Neuronal stem cell (in vitro differentiated cells): ENCODE results near the gene HOXC9.

Experiments
- DNase-seq: peaks from one replicate; pipeline ENCODE4 v3.0.0-alpha.2; 2013; ENCODE audit warnings: low spot score
- H2AFZ ChIP-seq: one replicate; pipeline ENCODE4 v1.6.1; 2013; ENCODE audit warnings: mild to moderate bottlenecking, low read length, inconsistent platforms
- H2AK5ac ChIP-seq: 2 replicates; pipeline ENCODE4 v1.6.1; 2013; ENCODE audit warnings: low read depth, mild to moderate bottlenecking, inconsistent platforms, low read length, moderate library complexity, mixed read lengths
- H2BK120ac ChIP-seq: 2 replicates; pipeline ENCODE4 v1.6.1; 2013; ENCODE audit warnings: low read depth, mild to moderate bottlenecking, inconsistent platforms, low read length, moderate library complexity, mixed read lengths
- H2BK12ac ChIP-seq: one replicate; pipeline ENCODE4 v1.6.1; 2013; ENCODE audit warnings: low read length, inconsistent platforms
- H2BK15ac ChIP-seq: 2 replicates; pipeline ENCODE4 v1.6.1; 2013; ENCODE audit warnings: mild to moderate bottlenecking, low read length, inconsistent platforms, mixed read lengths
- H2BK5ac ChIP-seq: one replicate; pipeline ENCODE4 v1.6.1; 2013; ENCODE audit warnings: inconsistent platforms, mild to moderate bottlenecking, low read length, moderate library complexity
- H3K14ac ChIP-seq: one replicate; pipeline ENCODE4 v1.6.1; 2013; ENCODE audit warnings: low read length, inconsistent platforms
- H3K18ac ChIP-seq: 2 replicates; pipeline ENCODE4 v1.6.1; 2013; ENCODE audit warnings: low read length, inconsistent platforms
- H3K23ac ChIP-seq: 2 replicates; pipeline ENCODE4 v1.6.1; 2013; ENCODE audit warnings: low read depth, mild to moderate bottlenecking, mixed read lengths, low read length, inconsistent platforms; ENCODE audit not compliant: poor library complexity
- H3K27ac ChIP-seq: replicated peaks from 3 replicates; pipeline ENCODE4 v1.5.1; 2013; ENCODE audit warnings: low read length, inconsistent platforms
- H3K27me3 ChIP-seq, 3 experiments: 2 replicates each; pipeline ENCODE4 v1.6.1; 2013; ENCODE audit warnings: low read length in 3 of 3, mild to moderate bottlenecking in 2 of 3, inconsistent platforms in 1 of 3, low read depth in 1 of 3, mixed read lengths in 1 of 3, moderate library complexity in 1 of 3; ENCODE audit not compliant: control insufficient read depth in 3 of 3, insufficient read depth in 3 of 3
- H3K36me3 ChIP-seq, 2 donors: replicated peaks in 1 of 2; 2 replicates each; pipeline ENCODE4 v1.6.1; 2013; ENCODE audit warnings: low read length in 2 of 2; ENCODE audit not compliant: control insufficient read depth in 2 of 2, insufficient read depth in 2 of 2
- H3K4ac ChIP-seq: 2 replicates; pipeline ENCODE4 v1.6.1; 2013; ENCODE audit warnings: inconsistent platforms, mild to moderate bottlenecking, low read length, moderate library complexity
- H3K4me1 ChIP-seq, 2 donors: 1 replicate in 1 of 2; 2 replicates in 1 of 2; pipeline ENCODE4 v1.6.1; 2013; ENCODE audit warnings: low read length in 2 of 2, low read depth in 1 of 2; ENCODE audit not compliant: control insufficient read depth in 2 of 2, insufficient read depth in 1 of 2
- H3K4me2 ChIP-seq: one replicate; pipeline ENCODE4 v1.6.1; 2013; ENCODE audit warnings: mild to moderate bottlenecking, low read length, inconsistent platforms; ENCODE audit not compliant: insufficient read depth, poor library complexity, severe bottlenecking
- H3K4me3 ChIP-seq, 2 donors: 2 replicates each; pipeline ENCODE4 v1.5.1; 2013; ENCODE audit warnings: low read length in 2 of 2, mild to moderate bottlenecking in 2 of 2, inconsistent platforms in 1 of 2, moderate library complexity in 1 of 2
- H3K79me1 ChIP-seq: one replicate; pipeline ENCODE4 v1.6.1; 2013; ENCODE audit warnings: low read depth, mild to moderate bottlenecking, inconsistent platforms, low read length, moderate library complexity
- H3K9ac ChIP-seq: one replicate; pipeline ENCODE4 v1.6.1; 2013; ENCODE audit warnings: mild to moderate bottlenecking, low read depth, low read length, inconsistent platforms; ENCODE audit not compliant: poor library complexity
- H3K9me3 ChIP-seq, 2 donors: replicated peaks in 1 of 2; 2 replicates each; pipeline versions ENCODE3 to v1.6.1; 2013; ENCODE audit warnings: low read length in 2 of 2, mild to moderate bottlenecking in 2 of 2, inconsistent platforms in 1 of 2, low read depth in 1 of 2, mixed read lengths in 1 of 2, moderate library complexity in 1 of 2; ENCODE audit not compliant: control insufficient read depth in 2 of 2, insufficient read depth in 1 of 2
- H4K8ac ChIP-seq: one replicate; pipeline ENCODE4 v1.6.1; 2013; ENCODE audit warnings: low read depth, mild to moderate bottlenecking, inconsistent platforms, low read length, moderate library complexity
- H4K91ac ChIP-seq: one replicate; pipeline ENCODE4 v1.6.1; 2013; ENCODE audit warnings: low read length, low read depth, mild to moderate bottlenecking, inconsistent platforms; ENCODE audit not compliant: poor library complexity
- WGBS, 2 donors: extraction: QIAGEN DNeasy Blood & Tissue Kit; methylation state at CpG; one replicate each; pipeline ENCODE4 v1.1.7; 2013; ENCODE audit warnings: missing lambda C conversion rate in 2 of 2, mixed read lengths in 1 of 2; ENCODE audit not compliant: insufficient read length in 2 of 2, insufficient replicate concordance in 1 of 2; ENCODE audit errors: extremely low coverage in 2 of 2; 5-methylcytosine and 5-hydroxymethylcytosine counted together

Gene HOXC9

DNA sequence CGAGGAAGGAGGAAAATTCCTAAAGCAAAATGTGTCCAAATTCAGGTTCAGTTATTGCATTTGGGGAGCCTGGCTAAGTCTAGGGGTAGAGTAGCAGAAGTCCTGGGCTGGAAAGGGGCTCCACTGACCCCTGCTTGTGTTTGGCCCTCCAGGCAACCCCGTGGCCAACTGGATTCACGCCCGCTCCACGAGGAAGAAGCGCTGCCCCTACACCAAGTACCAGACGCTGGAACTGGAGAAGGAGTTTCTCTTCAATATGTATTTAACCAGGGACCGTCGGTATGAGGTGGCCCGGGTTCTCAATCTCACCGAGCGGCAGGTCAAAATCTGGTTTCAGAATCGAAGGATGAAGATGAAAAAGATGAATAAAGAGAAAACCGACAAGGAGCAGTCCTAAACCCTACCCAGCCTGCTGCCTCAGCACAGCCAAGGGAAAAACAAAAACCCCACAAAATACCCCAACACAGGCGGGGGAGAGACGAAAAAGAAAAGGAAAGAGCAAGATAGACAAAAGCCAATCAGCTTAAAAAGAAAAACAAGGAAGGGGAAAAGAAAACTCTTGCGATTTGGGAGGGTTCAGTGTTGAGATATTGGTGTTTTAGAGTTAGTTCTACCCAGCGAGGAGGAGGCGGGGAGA, 2.4 kb downstream of the HOXC9 start:
- no peak overlapping the region for H4K91ac ChIP-seq
- no peak overlapping the region for H2AFZ ChIP-seq
- H4K8ac ChIP-seq, result no peak overlapping the region
- no peaks in the 10 kb centered on the region for H3K4me1 ChIP-seq
- no peaks in the 10 kb centered on the region for H3K79me1 ChIP-seq
- no peak overlapping the region for H3K18ac ChIP-seq
- H2BK120ac ChIP-seq, result no peak overlapping the region
- WGBS, 2 donors, result no CpG with 5 or more reads among the region's 19 CpGs
- no peak overlapping the region for H3K14ac ChIP-seq
- H2AK5ac ChIP-seq, result no peak overlapping the region
- H3K36me3 ChIP-seq, result no peaks in the 10 kb centered on the region
- H2BK15ac ChIP-seq, result no peak overlapping the region
- H3K4me2 ChIP-seq, result no peak overlapping the region
- no peak overlapping the region for H3K9ac ChIP-seq
- no peak for DNase-seq
- H3K4me3 ChIP-seq, result no peak overlapping the region
- H2BK5ac ChIP-seq, result no peak overlapping the region
- no peak overlapping the region for H2BK12ac ChIP-seq
- H3K27me3 ChIP-seq, result peaks cover 78 to 100% (median 100%) of the 10 kb centered on the region in 3 experiments
- peaks cover 0 to 2% of the 10 kb centered on the region in 2 donors for H3K9me3 ChIP-seq
- H3K4ac ChIP-seq, result no peak overlapping the region
- H3K27ac ChIP-seq, result no peak overlapping the region
- no peak overlapping the region for H3K23ac ChIP-seq

DNA sequence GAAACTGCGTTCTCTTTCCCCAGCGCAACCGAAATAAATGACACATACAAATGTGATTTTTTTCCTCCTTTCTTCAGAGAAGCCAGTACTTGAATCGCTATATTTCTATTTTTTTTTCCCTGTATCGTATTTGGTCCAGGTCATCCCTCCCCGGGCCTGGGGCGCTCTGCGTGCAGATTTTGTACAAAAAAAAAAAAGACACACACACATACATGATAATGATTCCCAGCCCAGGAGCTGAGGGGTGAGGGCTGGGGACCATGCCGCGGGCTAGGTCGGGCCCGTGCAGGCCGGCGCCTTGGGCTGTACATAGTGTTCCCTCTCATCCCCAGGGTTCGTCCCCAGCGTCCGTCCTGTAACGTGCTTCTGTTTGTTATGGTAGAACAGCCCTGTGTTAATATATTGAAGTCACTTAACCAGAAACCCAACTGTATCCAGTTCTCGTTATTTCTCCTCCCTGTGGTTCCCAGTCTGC, 3.0 kb downstream of the HOXC9 start:
- peaks cover 78 to 100% (median 100%) of the 10 kb centered on the region in 3 experiments for H3K27me3 ChIP-seq
- H4K8ac ChIP-seq, result no peak overlapping the region
- no peak overlapping the region for H2AFZ ChIP-seq
- no peak overlapping the region for H3K4me2 ChIP-seq
- no peak overlapping the region for H2BK5ac ChIP-seq
- H3K79me1 ChIP-seq, result no peaks in the 10 kb centered on the region
- H2BK120ac ChIP-seq, result no peak overlapping the region
- DNase-seq, result no peak
- no peak overlapping the region for H3K4me3 ChIP-seq
- H3K36me3 ChIP-seq, result no peaks in the 10 kb centered on the region
- no CpG with 5 or more reads among the region's 19 CpGs for WGBS, 2 donors
- no peak overlapping the region for H2BK12ac ChIP-seq
- no peak overlapping the region for H2AK5ac ChIP-seq
- no peak overlapping the region for H3K9ac ChIP-seq
- H3K27ac ChIP-seq, result no peak overlapping the region
- no peak overlapping the region for H3K14ac ChIP-seq
- no peak overlapping the region for H2BK15ac ChIP-seq
- H3K4me1 ChIP-seq, result no peaks in the 10 kb centered on the region
- H3K9me3 ChIP-seq, result peaks cover 0 to 2% of the 10 kb centered on the region in 2 donors
- H3K18ac ChIP-seq, result no peak overlapping the region
- no peak overlapping the region for H3K4ac ChIP-seq
- H4K91ac ChIP-seq, result no peak overlapping the region
- H3K23ac ChIP-seq, result no peak overlapping the region

DNA sequence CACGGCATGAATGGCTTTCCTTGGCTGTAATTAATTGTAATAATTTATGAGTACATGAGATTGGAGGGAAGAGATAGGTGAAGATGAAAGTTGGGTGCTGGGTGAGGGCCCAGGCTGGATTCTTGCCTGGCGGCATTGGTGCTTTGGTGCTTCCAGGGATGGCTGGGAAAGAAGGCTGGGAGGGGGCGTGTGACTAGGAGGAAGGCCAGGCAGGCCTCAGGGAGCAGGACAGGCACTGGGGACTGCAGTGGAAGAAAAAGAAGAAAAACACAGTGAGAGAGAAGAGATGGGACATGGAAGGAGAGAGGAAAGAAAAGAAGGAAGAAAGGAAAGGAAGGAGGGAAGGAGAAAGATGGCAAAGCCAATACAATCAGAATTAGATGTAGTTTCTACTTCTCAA, 3.7 kb downstream of the HOXC9 start:
- H3K4ac ChIP-seq, result no peak overlapping the region
- H3K27me3 ChIP-seq, result peaks cover 77 to 100% (median 99%) of the 10 kb centered on the region in 3 experiments
- no peak overlapping the region for H2AK5ac ChIP-seq
- H2BK15ac ChIP-seq, result no peak overlapping the region
- no peak overlapping the region for H4K91ac ChIP-seq
- H3K9ac ChIP-seq, result no peak overlapping the region
- H3K4me2 ChIP-seq, result no peak overlapping the region
- H3K18ac ChIP-seq, result no peak overlapping the region
- DNase-seq, result no peak
- H3K4me1 ChIP-seq, result no peaks in the 10 kb centered on the region
- no peak overlapping the region for H2AFZ ChIP-seq
- H3K27ac ChIP-seq, result no peak overlapping the region
- H3K9me3 ChIP-seq, result peaks cover 0 to 2% of the 10 kb centered on the region in 2 donors
- no peak overlapping the region for H2BK120ac ChIP-seq
- no peak overlapping the region for H2BK12ac ChIP-seq
- no peak overlapping the region for H3K4me3 ChIP-seq
- H3K14ac ChIP-seq, result no peak overlapping the region
- WGBS, 2 donors, result no CpG with 5 or more reads among the region's 3 CpGs
- no peaks in the 10 kb centered on the region for H3K79me1 ChIP-seq
- H2BK5ac ChIP-seq, result no peak overlapping the region
- H3K23ac ChIP-seq, result no peak overlapping the region
- H3K36me3 ChIP-seq, result no peaks in the 10 kb centered on the region
- no peak overlapping the region for H4K8ac ChIP-seq

DNA sequence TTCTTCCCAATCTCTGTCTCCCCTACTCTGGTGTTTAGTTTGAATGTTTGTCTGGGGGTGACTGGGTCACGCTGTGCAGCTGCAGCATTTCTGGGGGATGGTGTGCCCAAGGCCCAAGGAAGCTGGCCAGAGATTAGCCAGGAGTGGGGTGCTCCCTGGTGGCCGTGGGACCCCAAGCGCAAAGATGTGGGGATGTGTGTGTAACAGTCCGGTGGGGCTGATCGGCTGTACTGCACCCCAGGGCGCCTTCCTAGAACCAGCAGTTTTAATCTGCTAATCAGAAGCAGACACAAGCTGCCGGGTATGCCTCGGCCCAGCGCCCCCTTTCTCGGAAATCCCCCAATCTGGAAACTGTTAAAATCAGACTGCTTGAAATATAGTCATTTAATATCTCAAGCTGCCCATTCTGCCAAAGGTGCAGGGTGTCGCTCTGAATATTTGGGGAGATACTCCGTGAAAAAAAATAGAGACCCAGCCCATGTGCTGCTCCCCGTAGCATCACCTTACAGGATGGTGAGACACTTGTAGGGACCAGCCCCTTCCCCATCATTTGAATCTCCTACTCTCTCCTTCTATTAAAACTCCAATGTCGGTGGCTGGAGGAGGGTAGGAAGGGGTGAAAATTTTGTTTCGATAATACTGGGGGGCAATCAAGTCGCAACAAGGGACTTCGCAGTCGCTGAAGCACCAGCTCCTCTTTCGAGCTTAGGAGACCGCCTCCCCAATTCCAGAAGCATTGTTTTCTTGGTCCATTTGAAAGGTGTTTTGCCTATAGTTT, 4.3 kb downstream of the HOXC9 start:
- Histone ChIP-seq H4K91ac (no peak overlapping the region), H2BK15ac (no peak overlapping the region), H2BK5ac (no peak overlapping the region), H3K4me2 (no peak overlapping the region), H4K8ac (no peak overlapping the region), H2BK12ac (no peak overlapping the region), H2AFZ (peak overlapping the region; percentile 74), H2AK5ac (no peak overlapping the region), H3K18ac (no peak overlapping the region), H3K27ac (no peak overlapping the region), H3K4me3 (peak overlapping the region in 1 of 2 donors; percentile 11), H3K23ac (peak overlapping the region; percentile 13), H3K4me1 (no peaks in the 10 kb centered on the region), H3K27me3 (peaks cover 74 to 99% (median 95%) of the 10 kb centered on the region in 3 experiments), H3K9ac (no peak overlapping the region), H3K36me3 (no peaks in the 10 kb centered on the region), H3K4ac (no peak overlapping the region), H3K9me3 (peaks cover 0 to 2% of the 10 kb centered on the region in 2 donors), H3K14ac (no peak overlapping the region), H3K79me1 (no peaks in the 10 kb centered on the region), H2BK120ac (no peak overlapping the region)
- no CpG with 5 or more reads among the region's 20 CpGs for WGBS, 2 donors
- no peak for DNase-seq
